WTC11 (cell line): ENCODE measurements around the gene TBC1D21. TPM values are rescaled to one million over a fixed set of nuclear protein-coding genes. Genes with fewer than 3 reads are reported as not detected.

Experiments used
- ATAC-seq: fragments of 200-7000 bp; cut with Tn5 transposase; 2 replicates; pipeline ENCODE4 v1.10.0; 2021; ENCODE audit warnings: mild to moderate bottlenecking, moderate library complexity
- CTCF ChIA-PET: fragments of 300-600 bp; sonication (Branson Sonifier 250); formaldehyde crosslinking; loops from one replicate; lab custom pipeline; 2021; ENCODE audit warnings: antibody characterized with exemption; lab: Charles Lee
- POLR2A ChIA-PET: fragments of 350-600 bp; sonication (Branson Sonifier 250); formaldehyde crosslinking; loops from one replicate; lab custom pipeline; 2021; ENCODE audit warnings: antibody characterized with exemption; lab: Charles Lee
- DNase-seq: peaks from one replicate; pipeline ENCODE4 v3.0.0; 2021; ENCODE audit warnings: low spot score
- H3K27ac Mint-ChIP-seq: 2 replicates; pipeline ENCODE4 v1.8.0; 2021; ENCODE audit warnings: mixed read lengths
- H3K27me3 Mint-ChIP-seq: 2 replicates; pipeline ENCODE4 v1.8.0; 2021; ENCODE audit warnings: low read depth, mild to moderate bottlenecking, moderate library complexity, mixed read lengths
- H3K36me3 Mint-ChIP-seq: 2 replicates; pipeline ENCODE4 v1.8.0; 2021; ENCODE audit warnings: mixed read lengths
- H3K4me1 Mint-ChIP-seq: 2 replicates; pipeline ENCODE4 v1.8.0; 2022; ENCODE audit warnings: mixed read lengths
- H3K4me3 Mint-ChIP-seq: 2 replicates; pipeline ENCODE4 v1.8.0; 2021; ENCODE audit warnings: mild to moderate bottlenecking, moderate library complexity, mixed read lengths
- H3K9me3 Mint-ChIP-seq: 2 replicates; pipeline ENCODE4 v1.8.0; 2021; ENCODE audit warnings: mixed read lengths
- ESRRA ChIP-seq: sonication (generic); formaldehyde crosslinking; IDR thresholded peaks from 2 replicates; pipeline ENCODE4 v1.8.1; 2022; ENCODE audit warnings: mild to moderate bottlenecking, missing genetic modification reagents, borderline replicate concordance
- ETV6 ChIP-seq: sonication (generic); formaldehyde crosslinking; IDR thresholded peaks from 2 replicates; pipeline ENCODE4 v1.8.1; 2022; ENCODE audit warnings: mild to moderate bottlenecking, missing genetic modification reagents
- FOXJ3 ChIP-seq: sonication (generic); formaldehyde crosslinking; IDR thresholded peaks from 2 replicates; pipeline ENCODE4 v1.9.0; 2021; ENCODE audit warnings: missing genetic modification reagents, mild to moderate bottlenecking, borderline replicate concordance
- FOXP1 ChIP-seq: sonication (generic); formaldehyde crosslinking; IDR thresholded peaks from 2 replicates; pipeline ENCODE4 v1.8.0; 2022; ENCODE audit warnings: missing genetic modification reagents, mild to moderate bottlenecking, moderate library complexity, borderline replicate concordance
- GRHL2 ChIP-seq: fragments of 250-450 bp; sonication (Bioruptor Pico); IDR thresholded peaks from 2 replicates; pipeline ENCODE4 v1.8.0; 2022; ENCODE audit warnings: mild to moderate bottlenecking, moderate library complexity; ENCODE audit not compliant: insufficient replicate concordance, severe bottlenecking
- HMGA2 ChIP-seq: fragments of 250-450 bp; sonication (Bioruptor Pico); IDR thresholded peaks from 2 replicates; pipeline ENCODE4 v1.4.0; 2021; ENCODE audit warnings: mild to moderate bottlenecking, moderate library complexity
- JUN ChIP-seq: sonication (generic); formaldehyde crosslinking; IDR thresholded peaks from 2 replicates; pipeline ENCODE4 v1.8.0; 2023; ENCODE audit warnings: mild to moderate bottlenecking, missing genetic modification reagents
- MXD4 ChIP-seq: fragments of 250-450 bp; sonication (Bioruptor Pico); IDR thresholded peaks from 2 replicates; pipeline ENCODE4 v1.8.0; 2021; ENCODE audit warnings: mild to moderate bottlenecking, moderate library complexity, borderline replicate concordance
- NFE2L1 ChIP-seq: sonication (generic); formaldehyde crosslinking; IDR thresholded peaks from 2 replicates; pipeline ENCODE4 v1.8.1; 2023; ENCODE audit warnings: missing genetic modification reagents
- NR2C2 ChIP-seq: sonication (generic); formaldehyde crosslinking; IDR thresholded peaks from 2 replicates; pipeline ENCODE4 v1.8.0; 2022; ENCODE audit warnings: mild to moderate bottlenecking, missing genetic modification reagents
- NR3C1 ChIP-seq: sonication (generic); formaldehyde crosslinking; conservative IDR thresholded peaks from 2 replicates; pipeline ENCODE4 v1.8.1; 2023; ENCODE audit warnings: low read depth, mild to moderate bottlenecking, missing genetic modification reagents
- OVOL2 ChIP-seq: fragments of 250-450 bp; sonication (Bioruptor Pico); IDR thresholded peaks from 2 replicates; pipeline ENCODE4 v1.9.0; 2021; ENCODE audit warnings: mild to moderate bottlenecking, borderline replicate concordance
- PRRX2 ChIP-seq: fragments of 250-450 bp; sonication (Bioruptor Pico); IDR thresholded peaks from 2 replicates; pipeline ENCODE4 v1.8.0; 2021; ENCODE audit warnings: mild to moderate bottlenecking
- ZNF219 ChIP-seq: sonication (generic); formaldehyde crosslinking; IDR thresholded peaks from 2 replicates; pipeline ENCODE4 v1.8.0; 2023; ENCODE audit warnings: missing genetic modification reagents, mild to moderate bottlenecking, borderline replicate concordance
- ZNF396 ChIP-seq: fragments of 250-450 bp; sonication (Bioruptor Pico); IDR thresholded peaks from 2 replicates; pipeline ENCODE4 v1.8.0; 2021; ENCODE audit warnings: mild to moderate bottlenecking, moderate library complexity, borderline replicate concordance
- total RNA-seq: library from RNA; stranded (reverse); gene quantifications from 3 replicates; pipeline ENCODE4 v1.2.3, GENCODE V29; 2021
- TF ChIP-seq, protein P1 (sequence below): sonication (generic); formaldehyde crosslinking; IDR thresholded peaks from 2 replicates; pipeline ENCODE4 v1.8.1; 2022; ENCODE audit warnings: mild to moderate bottlenecking, moderate library complexity, missing genetic modification reagents
- TF ChIP-seq, protein P2 (sequence below): fragments of 250-450 bp; sonication (Bioruptor Pico); IDR thresholded peaks from 2 replicates; pipeline ENCODE4 v2.1.2; 2022; ENCODE audit warnings: mild to moderate bottlenecking, moderate library complexity
- TF ChIP-seq, protein P3 (sequence below): sonication (generic); formaldehyde crosslinking; IDR thresholded peaks from 2 replicates; pipeline ENCODE4 v1.8.1; 2023; ENCODE audit warnings: mild to moderate bottlenecking, missing genetic modification reagents, moderate library complexity
- TF ChIP-seq, protein P4 (sequence below): sonication (generic); formaldehyde crosslinking; IDR thresholded peaks from 2 replicates; pipeline ENCODE4 v1.8.0; 2023; ENCODE audit warnings: mild to moderate bottlenecking, missing genetic modification reagents
- TF ChIP-seq, protein P5 (sequence below): fragments of 250-450 bp; sonication (Bioruptor Pico); conservative IDR thresholded peaks from 2 replicates; pipeline ENCODE4 v1.9.0; 2021; ENCODE audit warnings: mild to moderate bottlenecking

Gene TBC1D21
- total RNA-seq, 1 experiment from 2014 or later: not detected

DNA sequence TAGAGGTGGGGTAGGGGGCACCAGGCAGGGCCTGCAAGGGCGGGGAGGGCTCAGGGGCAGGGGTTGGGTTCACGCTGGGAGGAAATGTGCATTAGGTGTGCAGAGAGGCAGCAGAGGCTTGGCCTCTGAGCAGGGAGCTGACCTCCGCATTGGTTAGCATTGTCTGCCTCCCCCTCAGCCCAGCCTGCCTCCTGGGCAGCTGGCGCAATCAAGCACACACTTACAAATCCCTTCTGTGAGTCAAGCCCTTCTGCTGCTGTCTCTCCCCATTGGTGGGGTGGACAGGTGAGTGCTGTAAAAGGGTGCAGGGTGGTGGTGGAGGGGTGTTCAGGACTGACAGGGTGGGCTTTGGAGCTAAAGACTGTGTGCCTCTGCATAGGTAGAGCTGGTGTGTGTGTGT, 62.2 kb downstream of the TBC1D21 start:
- Mint-ChIP-seq H3K36me3 (no peaks in the 10 kb centered on the region), H3K4me1 (peaks cover 14% of the 10 kb centered on the region)

DNA sequence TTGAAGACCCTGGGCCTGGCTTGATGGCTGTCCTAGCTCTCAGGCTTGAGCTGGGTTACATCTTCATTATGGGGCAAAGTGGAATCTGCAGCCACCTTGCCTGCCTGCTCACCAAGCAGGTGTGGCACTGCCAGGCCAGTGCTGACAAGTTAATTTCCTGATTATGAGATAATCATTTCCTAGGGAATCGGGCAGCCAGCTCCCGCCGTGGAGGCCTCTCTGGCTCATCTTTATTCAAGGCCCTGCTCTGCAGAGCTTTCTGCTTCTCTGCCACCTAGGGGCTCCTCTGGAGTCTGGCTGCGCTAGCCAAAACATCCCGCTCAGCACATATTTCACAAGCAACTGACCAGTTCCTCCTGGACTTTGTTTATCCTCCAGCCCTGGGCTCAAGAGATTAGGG, 62.8 kb downstream of the TBC1D21 start:
- Mint-ChIP-seq H3K27ac (no peak overlapping the region), H3K4me3 (no peak overlapping the region), H3K9me3 (no peaks in the 10 kb centered on the region)
- POLR2A ChIA-PET: no interaction called here
- DNase-seq: no peak
- no peak for TF ChIP-seq MXD4
- TF ChIP-seq ETV6 (CRISPR knock-in tag): no peak
- TF ChIP-seq, protein P1, sequence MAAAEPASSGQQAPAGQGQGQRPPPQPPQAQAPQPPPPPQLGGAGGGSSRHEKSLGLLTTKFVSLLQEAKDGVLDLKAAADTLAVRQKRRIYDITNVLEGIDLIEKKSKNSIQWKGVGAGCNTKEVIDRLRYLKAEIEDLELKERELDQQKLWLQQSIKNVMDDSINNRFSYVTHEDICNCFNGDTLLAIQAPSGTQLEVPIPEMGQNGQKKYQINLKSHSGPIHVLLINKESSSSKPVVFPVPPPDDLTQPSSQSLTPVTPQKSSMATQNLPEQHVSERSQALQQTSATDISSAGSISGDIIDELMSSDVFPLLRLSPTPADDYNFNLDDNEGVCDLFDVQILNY (CRISPR knock-in tag): no peak
- no peak for TF ChIP-seq ZNF396 (CRISPR knock-in tag)
- no peak for TF ChIP-seq OVOL2 (CRISPR knock-in tag)
- TF ChIP-seq, protein P2, sequence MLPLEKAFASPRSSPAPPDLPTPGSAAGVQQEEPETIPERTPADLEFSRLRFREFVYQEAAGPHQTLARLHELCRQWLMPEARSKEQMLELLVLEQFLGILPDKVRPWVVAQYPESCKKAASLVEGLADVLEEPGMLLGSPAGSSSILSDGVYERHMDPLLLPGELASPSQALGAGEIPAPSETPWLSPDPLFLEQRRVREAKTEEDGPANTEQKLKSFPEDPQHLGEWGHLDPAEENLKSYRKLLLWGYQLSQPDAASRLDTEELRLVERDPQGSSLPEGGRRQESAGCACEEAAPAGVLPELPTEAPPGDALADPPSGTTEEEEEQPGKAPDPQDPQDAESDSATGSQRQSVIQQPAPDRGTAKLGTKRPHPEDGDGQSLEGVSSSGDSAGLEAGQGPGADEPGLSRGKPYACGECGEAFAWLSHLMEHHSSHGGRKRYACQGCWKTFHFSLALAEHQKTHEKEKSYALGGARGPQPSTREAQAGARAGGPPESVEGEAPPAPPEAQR: no peak
- no peak for TF ChIP-seq JUN (CRISPR knock-in tag)
- TF ChIP-seq NR3C1 (CRISPR knock-in tag): no peak
- no peak for TF ChIP-seq HMGA2
- TF ChIP-seq, protein P3, sequence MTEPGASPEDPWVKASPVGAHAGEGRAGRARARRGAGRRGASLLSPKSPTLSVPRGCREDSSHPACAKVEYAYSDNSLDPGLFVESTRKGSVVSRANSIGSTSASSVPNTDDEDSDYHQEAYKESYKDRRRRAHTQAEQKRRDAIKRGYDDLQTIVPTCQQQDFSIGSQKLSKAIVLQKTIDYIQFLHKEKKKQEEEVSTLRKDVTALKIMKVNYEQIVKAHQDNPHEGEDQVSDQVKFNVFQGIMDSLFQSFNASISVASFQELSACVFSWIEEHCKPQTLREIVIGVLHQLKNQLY (CRISPR knock-in tag): no peak
- TF ChIP-seq FOXP1 (CRISPR knock-in tag): no peak
- TF ChIP-seq FOXJ3 (CRISPR knock-in tag): no peak
- TF ChIP-seq ZNF219 (CRISPR knock-in tag): no peak
- TF ChIP-seq PRRX2: no peak
- TF ChIP-seq, all 79 proteins: peak for 0
- CTCF ChIA-PET: interaction anchor here (0.8 to 3.4 kb wide), 17 partner anchors 9 to 386 kb away, joined by 3 to 38 read pairs (median 8); partner anchors contain the start of genes LOXL1 and TBC1D21
- Mint-ChIP-seq H3K4me1 (peaks cover 14% of the 10 kb centered on the region), H3K36me3 (no peaks in the 10 kb centered on the region), H3K27me3 (no peaks in the 10 kb centered on the region)
- peak; percentile 33; the same call in 1 of the 2 replicates for ATAC-seq

More for the DNA sequence above, 62.2 kb downstream of the TBC1D21 start:
- ChIA-PET POLR2A (interaction anchor here (1.0 kb wide), 1 partner anchor 12 kb away, joined by 3 read pairs; no protein-coding TSS in a partner anchor), CTCF (interaction anchor here (0.8 to 3.4 kb wide), 18 partner anchors 9 to 387 kb away, joined by 3 to 38 read pairs (median 8); partner anchors contain the start of genes LOXL1, PML and TBC1D21)
- Mint-ChIP-seq H3K4me3 (no peak overlapping the region), H3K9me3 (no peaks in the 10 kb centered on the region), H3K27me3 (no peaks in the 10 kb centered on the region), H3K27ac (no peak overlapping the region)
- no peak for DNase-seq
- TF ChIP-seq, protein P4, sequence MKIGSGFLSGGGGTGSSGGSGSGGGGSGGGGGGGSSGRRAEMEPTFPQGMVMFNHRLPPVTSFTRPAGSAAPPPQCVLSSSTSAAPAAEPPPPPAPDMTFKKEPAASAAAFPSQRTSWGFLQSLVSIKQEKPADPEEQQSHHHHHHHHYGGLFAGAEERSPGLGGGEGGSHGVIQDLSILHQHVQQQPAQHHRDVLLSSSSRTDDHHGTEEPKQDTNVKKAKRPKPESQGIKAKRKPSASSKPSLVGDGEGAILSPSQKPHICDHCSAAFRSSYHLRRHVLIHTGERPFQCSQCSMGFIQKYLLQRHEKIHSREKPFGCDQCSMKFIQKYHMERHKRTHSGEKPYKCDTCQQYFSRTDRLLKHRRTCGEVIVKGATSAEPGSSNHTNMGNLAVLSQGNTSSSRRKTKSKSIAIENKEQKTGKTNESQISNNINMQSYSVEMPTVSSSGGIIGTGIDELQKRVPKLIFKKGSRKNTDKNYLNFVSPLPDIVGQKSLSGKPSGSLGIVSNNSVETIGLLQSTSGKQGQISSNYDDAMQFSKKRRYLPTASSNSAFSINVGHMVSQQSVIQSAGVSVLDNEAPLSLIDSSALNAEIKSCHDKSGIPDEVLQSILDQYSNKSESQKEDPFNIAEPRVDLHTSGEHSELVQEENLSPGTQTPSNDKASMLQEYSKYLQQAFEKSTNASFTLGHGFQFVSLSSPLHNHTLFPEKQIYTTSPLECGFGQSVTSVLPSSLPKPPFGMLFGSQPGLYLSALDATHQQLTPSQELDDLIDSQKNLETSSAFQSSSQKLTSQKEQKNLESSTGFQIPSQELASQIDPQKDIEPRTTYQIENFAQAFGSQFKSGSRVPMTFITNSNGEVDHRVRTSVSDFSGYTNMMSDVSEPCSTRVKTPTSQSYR (CRISPR knock-in tag): no peak
- TF ChIP-seq NFE2L1 (CRISPR knock-in tag) (no peak), GRHL2 (no peak), ZNF396 (CRISPR knock-in tag) (no peak), ESRRA (CRISPR knock-in tag) (no peak), NR2C2 (no peak)
- TF ChIP-seq, protein P5, sequence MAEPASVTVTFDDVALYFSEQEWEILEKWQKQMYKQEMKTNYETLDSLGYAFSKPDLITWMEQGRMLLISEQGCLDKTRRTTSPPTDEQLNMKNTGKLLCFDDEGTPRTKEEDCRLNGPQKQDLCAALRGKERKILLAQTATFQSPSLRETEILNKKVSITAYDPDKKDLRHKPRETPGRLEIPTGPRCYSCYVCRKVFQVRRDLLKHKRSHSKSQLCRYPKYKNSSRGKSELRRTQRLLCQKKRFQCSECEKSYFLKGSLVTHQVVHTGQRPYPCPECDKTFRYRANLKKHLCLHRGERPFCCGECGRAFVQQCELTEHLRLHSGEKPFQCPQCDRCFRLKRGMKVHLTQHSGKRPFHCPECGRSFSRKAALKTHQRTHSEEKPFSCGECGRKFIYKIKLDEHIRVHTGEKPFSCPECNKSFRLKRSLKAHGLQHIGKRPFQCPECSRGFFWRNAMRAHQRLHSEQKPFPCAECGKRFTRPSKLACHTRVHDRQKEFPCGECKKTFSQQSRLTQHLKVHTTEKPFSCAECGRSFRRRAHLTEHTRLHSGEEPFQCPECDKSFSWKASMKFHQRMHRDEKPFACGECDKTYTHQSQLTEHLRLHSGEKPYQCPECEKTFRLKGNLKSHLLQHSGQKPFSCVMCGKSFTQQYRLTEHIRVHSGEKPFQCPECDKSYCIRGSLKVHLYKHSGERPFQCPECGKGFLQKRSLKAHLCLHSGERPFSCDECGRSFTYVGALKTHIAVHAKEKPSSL (CRISPR knock-in tag): no peak
- TF ChIP-seq, protein P1 (CRISPR knock-in tag): no peak
- ATAC-seq: peak; percentile 36; the same call in 1 of the 2 replicates
